Spleen (tissue), 11 donors: Measurements from ENCODE around the gene KIAA0586. TPM values are rescaled to one million over a fixed set of nuclear protein-coding genes. Genes with fewer than 3 reads are reported as not detected.

Source experiments
- DNase-seq: peaks from one replicate; pipeline ENCODE4 v3.0.0-alpha.2; 2020
- H3K27ac ChIP-seq, 8 donors: fragments of 200-600 bp; sonication (generic) in 7 of 8; 1 replicate in 4 of 8; 2 replicates in 4 of 8; pipeline versions ENCODE4 v1.5.0 to v1.8.0; 2016 to 2021; ENCODE audit warnings: inconsistent platforms in 4 of 8, mild to moderate bottlenecking in 4 of 8, moderate library complexity in 1 of 8
- H3K27me3 ChIP-seq, 7 donors: fragments of 200-600 bp; sonication (generic) in 6 of 7; replicated peaks in 1 of 7; 1 replicate in 4 of 7; 2 replicates in 3 of 7; pipeline versions ENCODE4 v1.5.0 to v1.8.0; 2016 to 2021; ENCODE audit warnings: inconsistent platforms in 3 of 7, mild to moderate bottlenecking in 1 of 7
- H3K36me3 ChIP-seq, 6 donors: fragments of 200-600 bp; sonication (generic) in 5 of 6; 1 replicate in 4 of 6; 2 replicates in 2 of 6; pipeline versions ENCODE4 v1.5.0 to v1.8.0; 2016 to 2021; ENCODE audit warnings: inconsistent platforms in 2 of 6
- H3K4me1 ChIP-seq, 6 donors: fragments of 200-600 bp; sonication (generic) in 5 of 6; 1 replicate in 3 of 6; 2 replicates in 3 of 6; pipeline versions ENCODE4 v1.5.0 to v1.8.0; 2016 to 2021; ENCODE audit warnings: inconsistent platforms in 3 of 6
- H3K4me3 ChIP-seq, 8 donors: fragments of 200-600 bp; sonication (generic) in 7 of 8; 1 replicate in 4 of 8; 2 replicates in 4 of 8; pipeline versions ENCODE4 v1.5.0 to v1.8.0; 2016 to 2021; ENCODE audit warnings: inconsistent platforms in 4 of 8, mild to moderate bottlenecking in 4 of 8, moderate library complexity in 2 of 8
- H3K9me3 ChIP-seq, 8 donors: fragments of 200-600 bp; sonication (generic) in 7 of 8; 1 replicate in 4 of 8; 2 replicates in 4 of 8; pipeline versions ENCODE4 v1.5.0 to v1.8.0; 2016 to 2021; ENCODE audit warnings: inconsistent platforms in 4 of 8
- POLR2A ChIP-seq, 3 donors: fragments of 450-650 bp; IDR thresholded peaks; one replicate each; pipeline ENCODE4 v1.5.1; 2017; ENCODE audit warnings: antibody characterized with exemption in 3 of 3, mild to moderate bottlenecking in 1 of 3
- POLR2AphosphoS5 ChIP-seq, 3 donors: sonication (generic); formaldehyde crosslinking; IDR thresholded peaks; one replicate each; pipeline ENCODE4 v1.5.1; 2017; ENCODE audit warnings: antibody characterized with exemption in 3 of 3
- WGBS, 5 donors: extraction: QIAGEN DNeasy Blood & Tissue Kit in 3 of 5; methylation state at CpG; one replicate each; pipeline versions ENCODE4 v1.1.5 to v1.1.7; 2013 to 2018; 5-methylcytosine and 5-hydroxymethylcytosine counted together
- intact Hi-C: fragments of 100-400 bp; cut with DNase I; formaldehyde crosslinking; loops from one replicate; pipeline ENCODE4 v1.15.0; 2023; ENCODE audit warnings: low total_unique reads
- polyA plus RNA-seq, 3 donors: library from polyadenylated mRNA; stranded (reverse); fragments of 200-250 nt; gene quantifications; one replicate each; pipeline ENCODE4 v1.2.1, GENCODE V29; 2013
- total RNA-seq, 7 donors: library from RNA; depleted of rRNA in 3 of 7; stranded (reverse); fragments of >200 nt in 3 of 7; fragmentation: NEBNext Ultra II Directional in 4 of 7; extraction: Animal tissue kit (Norgen Biotek cat#: 25700) in 4 of 7; gene quantifications; one replicate each; pipeline versions ENCODE4 v1.1.0 to v1.2.1, GENCODE V29; 2016 to 2021
- TF ChIP-seq, protein P1 (sequence below), 11 experiments: fragments of 200-600 bp in 7 of 11; fragments of 450-650 bp in 4 of 11; sonication (generic) in 4 of 11; IDR thresholded peaks in 8 of 11; conservative IDR thresholded peaks in 3 of 11; 1 replicate in 7 of 11; 2 replicates in 4 of 11; pipeline versions ENCODE4 v1.4.0 to v1.8.0; 2016 to 2021; ENCODE audit warnings: antibody characterized with exemption in 11 of 11, inconsistent platforms in 4 of 11, mild to moderate bottlenecking in 1 of 11
- donor health status: healthy with polysubstance abuse.
- donor health status: DM: no; HTN: no; CAD: no; lungs with moderate emphysema.
- donor health status: DM: no; HTN: no; CAD: no.
- donor health status: Bipolar disorder and iron deficiency.
- donor health status: healthy.
- donor health status: DM: no; HTN: no; CAD: no.
- donor health status: DM: yes; HTN: yes; CAD: no.

KIAA0586 gene
- total and polyA plus RNA-seq, 10 donors: 4.7 to 27.5 (median 20.1) TPM

DNA sequence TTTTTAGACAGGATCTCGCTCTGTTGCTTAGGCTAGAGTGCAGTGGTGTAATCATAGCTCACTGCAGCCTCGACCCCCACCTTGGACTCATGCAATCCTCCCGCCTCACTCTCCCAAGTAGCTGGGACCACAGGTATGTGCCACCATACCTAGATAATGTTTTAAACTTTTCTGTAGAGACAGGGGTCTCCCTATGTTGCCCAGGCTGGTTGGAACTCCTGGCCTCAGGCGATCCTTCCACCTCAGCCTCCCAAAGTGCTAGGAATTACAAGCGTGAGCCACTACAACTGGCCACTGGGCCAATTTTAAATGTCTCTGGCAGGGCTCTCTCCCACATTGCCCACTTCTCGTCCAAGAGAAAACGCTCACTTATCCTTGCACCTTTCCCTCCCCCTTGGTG is 143.7 kb downstream of the KIAA0586 start:
- Histone ChIP-seq H3K27me3 (no peaks in the 10 kb centered on the region), H3K36me3 (no peaks in the 10 kb centered on the region), H3K4me1 (no peaks in the 10 kb centered on the region), H3K4me3 (no peak overlapping the region), H3K27ac (no peak overlapping the region), H3K9me3 (no peaks in the 10 kb centered on the region)
- DNase-seq: no peak
- 86 to 94% (median 92%) methylated on average over 7 of the region's 7 CpGs for WGBS, 5 donors
- no peak for TF ChIP-seq POLR2A (IDR thresholded peaks at IDR 0.05)
- intact Hi-C loops: no loop called here

DNA sequence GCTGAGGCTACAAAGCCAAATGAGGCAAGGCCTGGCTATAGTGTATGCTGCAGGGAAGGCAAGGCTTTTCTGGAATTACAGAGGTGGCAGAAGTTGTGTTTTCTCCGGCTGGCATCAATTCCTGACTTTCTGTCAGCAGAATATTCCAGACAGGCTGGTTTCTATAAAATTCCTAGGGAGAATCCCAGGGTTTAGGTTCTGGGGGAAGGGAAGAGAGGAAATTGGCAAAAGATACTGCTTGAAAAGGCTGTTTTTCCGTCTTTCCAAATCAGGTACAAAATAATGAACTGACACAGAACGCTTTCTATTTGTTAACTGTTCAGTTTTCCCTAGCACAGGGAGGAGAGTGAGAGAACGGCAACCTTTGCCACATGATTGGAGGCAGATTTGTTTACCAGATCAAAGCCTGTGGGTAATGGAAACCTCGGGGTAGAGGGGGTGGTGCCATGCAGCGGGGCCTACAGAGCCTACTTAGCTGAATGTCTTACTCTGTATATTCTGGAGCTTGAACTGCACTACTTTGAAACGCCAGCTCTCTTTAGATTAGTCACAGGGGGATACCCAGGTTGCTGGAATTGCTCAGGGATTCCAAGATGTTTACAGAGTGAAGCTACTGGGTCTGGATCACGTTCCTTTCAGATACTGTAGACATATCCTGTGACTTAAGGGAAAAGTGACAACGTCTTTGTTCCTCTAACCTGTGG is 144.4 kb downstream of the KIAA0586 start:
- 61 to 66% (median 61%) methylated on average over 9 of the region's 9 CpGs for WGBS, 5 donors

DNA sequence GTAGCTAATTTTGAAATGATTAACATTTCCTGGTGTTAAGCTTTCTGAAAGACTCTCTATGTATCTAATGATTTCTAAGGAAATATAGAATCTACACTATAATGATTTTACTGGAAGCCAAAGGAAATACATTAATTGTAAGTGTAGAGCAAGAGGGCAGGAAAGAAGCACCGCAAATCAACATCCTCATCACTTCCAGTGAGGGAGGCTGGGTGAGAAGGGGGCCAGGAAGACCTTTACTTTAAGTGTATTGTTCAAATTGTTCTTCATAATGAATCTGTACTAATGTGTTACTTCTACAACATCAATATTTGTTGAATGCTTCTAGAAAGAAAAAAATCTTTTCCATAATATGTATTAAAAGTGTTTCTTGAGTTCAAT is 144.9 kb downstream of the KIAA0586 start:
- WGBS, 5 donors: 65 to 71% (median 68%) methylated on average over 1 of the region's 1 CpG
- Histone ChIP-seq H3K36me3 (no peaks in the 10 kb centered on the region), H3K27me3 (no peaks in the 10 kb centered on the region), H3K4me3 (no peak overlapping the region), H3K4me1 (no peaks in the 10 kb centered on the region), H3K9me3 (no peaks in the 10 kb centered on the region), H3K27ac (no peak overlapping the region)
- no peak for DNase-seq
- intact Hi-C loops: no loop called here
- no peak for TF ChIP-seq POLR2AphosphoS5 (IDR thresholded peaks at IDR 0.05)
- TF ChIP-seq, protein P1, sequence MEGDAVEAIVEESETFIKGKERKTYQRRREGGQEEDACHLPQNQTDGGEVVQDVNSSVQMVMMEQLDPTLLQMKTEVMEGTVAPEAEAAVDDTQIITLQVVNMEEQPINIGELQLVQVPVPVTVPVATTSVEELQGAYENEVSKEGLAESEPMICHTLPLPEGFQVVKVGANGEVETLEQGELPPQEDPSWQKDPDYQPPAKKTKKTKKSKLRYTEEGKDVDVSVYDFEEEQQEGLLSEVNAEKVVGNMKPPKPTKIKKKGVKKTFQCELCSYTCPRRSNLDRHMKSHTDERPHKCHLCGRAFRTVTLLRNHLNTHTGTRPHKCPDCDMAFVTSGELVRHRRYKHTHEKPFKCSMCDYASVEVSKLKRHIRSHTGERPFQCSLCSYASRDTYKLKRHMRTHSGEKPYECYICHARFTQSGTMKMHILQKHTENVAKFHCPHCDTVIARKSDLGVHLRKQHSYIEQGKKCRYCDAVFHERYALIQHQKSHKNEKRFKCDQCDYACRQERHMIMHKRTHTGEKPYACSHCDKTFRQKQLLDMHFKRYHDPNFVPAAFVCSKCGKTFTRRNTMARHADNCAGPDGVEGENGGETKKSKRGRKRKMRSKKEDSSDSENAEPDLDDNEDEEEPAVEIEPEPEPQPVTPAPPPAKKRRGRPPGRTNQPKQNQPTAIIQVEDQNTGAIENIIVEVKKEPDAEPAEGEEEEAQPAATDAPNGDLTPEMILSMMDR (IDR thresholded peaks at IDR 0.05 in 8 of 11, conservative IDR thresholded peaks at IDR 0.05 in 3 of 11): no peak
- TF ChIP-seq POLR2A (IDR thresholded peaks at IDR 0.05): no peak

More for the DNA sequence above, 144.4 kb downstream of the KIAA0586 start:
- Histone ChIP-seq H3K4me3 (no peak overlapping the region), H3K36me3 (no peaks in the 10 kb centered on the region), H3K27ac (no peak overlapping the region), H3K27me3 (no peaks in the 10 kb centered on the region), H3K4me1 (no peaks in the 10 kb centered on the region), H3K9me3 (no peaks in the 10 kb centered on the region)
- TF ChIP-seq POLR2AphosphoS5 (IDR thresholded peaks at IDR 0.05): no peak
- no peak for TF ChIP-seq POLR2A (IDR thresholded peaks at IDR 0.05)
- TF ChIP-seq, protein P1 (IDR thresholded peaks at IDR 0.05 in 8 of 11, conservative IDR thresholded peaks at IDR 0.05 in 3 of 11): no peak
- intact Hi-C loops: no loop called here
- no peak for DNase-seq

DNA sequence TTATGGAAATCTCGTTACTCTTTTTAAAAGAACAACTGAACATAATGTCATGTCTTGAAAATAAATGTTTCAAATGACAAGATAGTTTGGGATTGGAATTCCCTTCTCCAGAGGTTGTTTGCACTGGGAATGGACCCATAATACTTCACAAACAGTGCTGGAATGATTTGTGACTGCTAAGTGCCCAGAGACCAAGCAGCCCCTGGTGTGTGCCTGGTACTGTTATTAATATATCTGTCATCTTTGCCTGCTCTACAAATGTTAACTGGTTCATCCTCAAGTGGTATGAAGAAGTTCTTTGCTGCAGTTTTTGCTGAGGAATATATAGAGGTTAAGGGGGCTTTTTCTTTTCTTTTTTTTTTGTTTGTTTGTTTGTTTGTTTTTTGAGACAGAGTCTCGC is 145.3 kb downstream of the KIAA0586 start:
- H3K27ac ChIP-seq: no peak overlapping the region
- H3K27me3 ChIP-seq: no peaks in the 10 kb centered on the region
- no peaks in the 10 kb centered on the region for H3K36me3 ChIP-seq
- no peaks in the 10 kb centered on the region for H3K9me3 ChIP-seq
- H3K4me3 ChIP-seq: no peak overlapping the region
- intact Hi-C loops: no loop called here
- no peaks in the 10 kb centered on the region for H3K4me1 ChIP-seq
- DNase-seq: no peak
- 89 to 96% (median 92%) methylated on average over 2 of the region's 2 CpGs for WGBS, 5 donors
- TF ChIP-seq POLR2A (IDR thresholded peaks at IDR 0.05) (no peak), POLR2AphosphoS5 (IDR thresholded peaks at IDR 0.05) (no peak)
- TF ChIP-seq, protein P1 (IDR thresholded peaks at IDR 0.05 in 8 of 11, conservative IDR thresholded peaks at IDR 0.05 in 3 of 11): no peak
